ENCODE data around the gene OSBPL10.
A peak's percentile ranks its signal among the peaks of the same experiment; 100 is the strongest.

Gene OSBPL10

GRCh38 chr3:31729082-31729481, 252.0 kb downstream of the OSBPL10 start:
- DNase-seq, result no peak

- no peak for DNase-seq
These were observed 252.7 kb downstream of the OSBPL10 start for GRCh38 chr3:31728403-31728802.

GRCh38 chr3:31725976-31726375, 255.1 kb downstream of the OSBPL10 start:
- DNase-seq, result no peak

- no peak for DNase-seq
These were observed 255.5 kb downstream of the OSBPL10 start for GRCh38 chr3:31725568-31725967.

DNA sequence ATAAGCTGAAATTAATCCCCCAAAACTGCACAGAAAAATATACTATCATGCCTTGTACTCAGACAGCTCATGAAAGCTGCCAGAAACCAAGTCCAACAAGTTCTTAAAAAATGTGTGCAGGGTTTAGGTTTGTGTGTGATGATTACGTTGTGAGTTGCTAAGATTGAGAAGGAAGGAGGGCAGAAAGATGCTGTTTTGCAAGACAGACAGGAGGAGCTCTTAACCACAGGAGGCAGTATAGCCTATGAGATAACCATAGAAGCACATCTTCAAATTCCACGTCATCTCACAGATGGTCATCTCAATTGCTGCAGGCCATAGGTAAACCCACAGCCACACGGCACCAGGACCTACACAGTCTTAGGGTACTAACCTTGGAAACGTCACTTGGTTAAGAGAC, 256.4 kb downstream of the OSBPL10 start:
- no peak for DNase-seq

- no peak for DNase-seq
These were observed 256.9 kb downstream of the OSBPL10 start for GRCh38 chr3:31724116-31724515.

GRCh38 chr3:31723701-31724100, 257.4 kb downstream of the OSBPL10 start:
- no peak for DNase-seq

DNA sequence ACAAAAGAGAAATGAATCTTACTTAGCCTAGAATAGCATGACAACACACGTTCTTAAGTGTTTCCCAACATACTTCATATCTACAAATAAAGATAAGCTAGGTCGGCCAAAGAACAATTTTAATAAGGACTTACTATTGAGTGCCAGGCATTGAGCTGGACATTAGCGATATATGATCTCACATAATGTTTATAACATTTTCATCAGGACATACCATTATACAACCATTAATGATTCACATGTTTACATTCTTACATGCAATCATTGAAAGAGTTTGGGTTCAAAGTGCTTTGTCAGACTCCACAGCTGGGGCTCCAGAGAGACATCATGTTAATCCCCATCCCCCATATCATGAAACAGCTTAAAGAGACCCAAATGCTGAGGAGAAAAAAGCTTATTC, 259.4 kb downstream of the OSBPL10 start:
- no peak for DNase-seq

- DNase-seq, result no peak
These were observed 266.4 kb downstream of the OSBPL10 start for GRCh38 chr3:31714495-31715280.

- DNase-seq, result no peak
These were observed 267.2 kb downstream of the OSBPL10 start for GRCh38 chr3:31713816-31714215.

GRCh38 chr3:31710123-31710803, 270.8 kb downstream of the OSBPL10 start:
- DNase-seq, result no peak

DNA sequence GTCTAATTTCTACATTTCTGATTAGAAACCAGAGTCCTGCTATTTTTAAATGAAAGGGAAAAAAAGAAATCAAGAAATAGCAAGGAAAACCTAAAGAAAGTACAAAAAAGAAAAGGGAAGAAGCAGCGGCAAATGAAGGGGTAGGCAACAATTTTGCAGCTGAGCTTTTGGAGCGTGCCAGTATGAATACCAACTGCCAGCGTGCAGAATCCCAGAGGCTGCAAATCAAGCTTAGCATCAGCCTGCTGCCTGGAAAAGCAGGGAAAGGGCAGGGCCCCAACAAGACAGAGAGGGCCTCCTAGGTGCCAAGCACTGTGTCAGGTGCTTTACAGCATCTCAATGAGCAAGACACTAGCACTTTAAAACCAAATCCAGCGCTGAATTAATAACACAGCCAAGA, 271.5 kb downstream of the OSBPL10 start:
- no peak for DNase-seq

- DNase-seq, result no peak
These were observed 272.1 kb downstream of the OSBPL10 start for GRCh38 chr3:31709005-31709404.

GRCh38 chr3:31707286-31707685, 273.8 kb downstream of the OSBPL10 start:
- DNase-seq, result no peak

- DNase-seq, result no peak
These were observed 275.3 kb downstream of the OSBPL10 start for GRCh38 chr3:31705736-31706135.

- DNase-seq, result no peak
These were observed 276.4 kb downstream of the OSBPL10 start for GRCh38 chr3:31704591-31705179.

- no peak for DNase-seq
These were observed 276.9 kb downstream of the OSBPL10 start for GRCh38 chr3:31704156-31704555.

DNA sequence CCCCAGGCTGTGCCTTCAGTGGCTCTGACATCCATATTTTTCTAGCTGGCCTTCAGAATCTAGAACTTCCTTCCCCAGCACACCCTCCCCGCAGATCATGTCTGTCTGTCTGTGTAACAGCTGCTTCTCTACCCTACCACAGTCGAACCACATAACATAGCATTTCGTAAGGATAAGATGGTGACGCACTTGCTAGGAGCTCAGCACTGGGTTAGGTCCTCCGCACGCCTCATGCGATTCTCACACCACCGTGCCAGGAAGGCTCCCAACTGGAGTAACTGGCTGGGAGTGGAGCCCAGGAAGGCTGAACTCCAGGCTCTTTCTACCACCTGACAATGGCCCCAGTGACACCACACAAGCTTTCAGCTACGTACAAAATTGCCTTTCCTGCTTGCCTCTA, 279.8 kb downstream of the OSBPL10 start:
- no peak for DNase-seq

DNA sequence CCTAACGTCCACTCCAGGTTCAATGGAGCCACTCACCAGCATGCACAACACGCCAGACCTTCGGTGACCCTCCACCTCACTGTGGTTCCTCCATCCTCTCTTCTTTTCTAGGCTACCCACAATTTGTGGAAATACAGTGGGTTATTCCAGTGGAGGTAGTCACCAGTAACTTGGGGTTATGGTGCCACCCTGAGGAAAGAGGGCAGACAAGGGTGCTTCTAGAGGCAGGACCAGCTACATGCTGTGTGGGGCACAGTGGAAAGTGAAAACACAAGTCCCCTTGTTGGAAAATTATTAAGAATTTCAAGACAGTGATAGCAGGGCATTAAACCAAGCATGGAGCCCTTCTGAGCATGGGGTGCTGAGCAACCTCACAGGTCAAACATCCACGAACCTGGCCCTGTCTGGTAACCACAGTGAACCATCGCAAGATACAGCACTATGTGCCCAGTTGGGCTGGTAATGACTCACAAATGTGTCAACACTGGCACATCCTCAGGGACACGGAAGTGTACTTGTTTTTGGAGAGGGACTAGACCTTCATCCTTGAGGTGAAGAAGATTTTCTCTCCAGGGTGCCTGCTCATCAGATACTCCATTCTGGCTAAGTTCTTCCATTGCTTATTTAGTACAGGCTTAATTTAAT, 281.6 kb downstream of the OSBPL10 start:
- DNase-seq, result no peak

DNA sequence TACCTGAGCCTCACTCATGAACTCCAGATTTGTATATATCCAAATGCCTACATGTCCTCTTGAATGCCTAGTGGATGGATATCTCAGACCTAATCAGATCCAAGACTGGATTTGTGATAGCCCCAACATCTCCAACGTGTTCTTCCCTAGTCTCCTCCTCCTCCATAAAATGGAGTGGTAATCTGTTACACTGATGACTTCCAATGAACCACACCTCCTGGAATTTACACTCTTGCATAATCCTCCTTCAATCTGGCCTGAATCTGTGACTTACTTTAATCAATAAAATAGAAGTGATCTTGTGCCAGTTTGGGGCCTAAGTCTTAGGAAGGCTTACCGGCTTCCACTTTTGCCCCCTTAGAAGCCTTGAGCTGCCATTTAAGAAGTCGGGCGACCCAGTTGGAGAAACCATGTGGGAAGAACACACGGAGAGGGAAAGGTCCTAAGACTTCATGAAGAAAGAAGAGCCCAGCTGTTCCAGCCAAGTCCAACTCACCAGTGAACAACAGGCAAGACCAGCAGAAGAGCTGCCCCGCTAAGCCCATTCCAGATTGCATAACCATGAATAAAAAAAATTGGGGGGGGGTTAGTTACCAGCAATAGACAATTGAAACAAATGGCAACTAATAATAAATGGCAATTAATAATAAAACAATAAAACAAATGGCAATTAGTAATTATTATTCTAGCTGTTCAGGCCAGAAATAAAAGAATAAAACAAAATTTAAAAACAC, 284.1 kb downstream of the OSBPL10 start:
- no peak for DNase-seq

- DNase-seq, result no peak
These were observed 285.1 kb downstream of the OSBPL10 start for GRCh38 chr3:31696009-31696297.

DNA sequence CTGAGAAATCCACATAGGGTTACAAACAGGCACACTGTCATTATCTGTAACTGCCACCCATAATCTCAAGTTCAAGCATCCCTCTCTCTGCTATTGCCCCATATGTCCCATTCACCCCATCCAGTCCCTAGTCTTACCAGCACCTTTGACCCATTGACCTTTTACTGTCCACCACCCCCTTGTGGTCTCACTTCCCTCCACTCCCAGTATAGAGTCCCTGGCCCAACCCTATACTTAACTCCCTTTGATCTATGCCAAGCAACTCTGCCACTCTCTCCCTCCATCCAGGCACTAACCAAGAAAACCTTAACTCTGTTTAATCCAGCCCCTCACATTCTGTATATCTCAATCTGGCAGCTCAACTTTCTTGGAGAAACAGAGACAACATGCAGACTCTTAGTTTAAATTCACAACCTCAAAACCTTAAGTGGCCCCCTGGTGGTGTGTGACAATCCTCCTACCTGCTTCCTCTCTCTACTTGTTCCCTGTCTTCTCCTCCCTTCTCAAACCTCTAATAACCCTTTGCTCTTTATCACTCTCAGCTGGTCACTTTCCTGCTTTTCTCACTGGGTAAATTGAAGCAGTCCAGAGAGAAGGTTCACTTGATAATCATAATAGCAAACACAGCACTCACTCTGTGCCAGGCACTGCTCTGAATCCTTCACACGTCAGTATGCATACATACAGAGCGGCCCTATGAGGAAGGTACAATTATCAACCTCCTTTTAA, 285.6 kb downstream of the OSBPL10 start:
- DNase-seq, result peak; percentile 25

All from activated naive CD4-positive, alpha-beta T cell treated with Interleukin-2 at 50 U/mL for 16 hours (primary cell).